Measurements from ENCODE around the gene LARP1.
"Not testable (repeated sequence)": the region's sequence is repeated elsewhere in the genome, so short reads cannot be mapped to it uniquely, and the experiment has no call there.

Gene LARP1

GRCh38 chr5:154834053-154834452 is 78.9 kb downstream of the LARP1 start:
- DNase-seq (ENCODE audit: low read depth), result no peak
- TF ChIP-seq, protein P1, sequence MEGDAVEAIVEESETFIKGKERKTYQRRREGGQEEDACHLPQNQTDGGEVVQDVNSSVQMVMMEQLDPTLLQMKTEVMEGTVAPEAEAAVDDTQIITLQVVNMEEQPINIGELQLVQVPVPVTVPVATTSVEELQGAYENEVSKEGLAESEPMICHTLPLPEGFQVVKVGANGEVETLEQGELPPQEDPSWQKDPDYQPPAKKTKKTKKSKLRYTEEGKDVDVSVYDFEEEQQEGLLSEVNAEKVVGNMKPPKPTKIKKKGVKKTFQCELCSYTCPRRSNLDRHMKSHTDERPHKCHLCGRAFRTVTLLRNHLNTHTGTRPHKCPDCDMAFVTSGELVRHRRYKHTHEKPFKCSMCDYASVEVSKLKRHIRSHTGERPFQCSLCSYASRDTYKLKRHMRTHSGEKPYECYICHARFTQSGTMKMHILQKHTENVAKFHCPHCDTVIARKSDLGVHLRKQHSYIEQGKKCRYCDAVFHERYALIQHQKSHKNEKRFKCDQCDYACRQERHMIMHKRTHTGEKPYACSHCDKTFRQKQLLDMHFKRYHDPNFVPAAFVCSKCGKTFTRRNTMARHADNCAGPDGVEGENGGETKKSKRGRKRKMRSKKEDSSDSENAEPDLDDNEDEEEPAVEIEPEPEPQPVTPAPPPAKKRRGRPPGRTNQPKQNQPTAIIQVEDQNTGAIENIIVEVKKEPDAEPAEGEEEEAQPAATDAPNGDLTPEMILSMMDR (conservative IDR thresholded peaks at IDR 0.05; ENCODE audit: low read depth, low read length), result no peak
- H3K4me3 ChIP-seq (ENCODE audit: low read depth, low read length), result no peak overlapping the region

DNA sequence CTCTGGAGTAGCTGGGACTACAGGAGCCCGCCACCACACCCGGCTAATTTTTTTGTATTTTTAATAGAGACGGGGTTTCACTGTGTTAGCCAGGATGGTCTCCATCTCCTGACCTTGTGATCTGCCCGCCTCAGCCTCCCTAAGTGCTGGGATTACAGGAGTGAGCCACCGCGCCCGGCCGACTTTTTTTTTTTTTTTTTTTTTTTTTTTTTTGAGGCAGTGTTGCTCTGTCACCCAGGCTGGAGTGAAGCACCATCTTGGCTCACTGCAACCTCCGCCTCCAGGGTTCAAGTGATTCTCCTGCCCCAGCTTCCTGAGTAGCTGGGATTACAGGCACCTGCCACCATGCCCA is 80.5 kb downstream of the LARP1 start:
- DNase-seq (ENCODE audit: low read depth); H3K4me3 ChIP-seq (ENCODE audit: low read depth, low read length): not testable (repeated sequence)

DNA sequence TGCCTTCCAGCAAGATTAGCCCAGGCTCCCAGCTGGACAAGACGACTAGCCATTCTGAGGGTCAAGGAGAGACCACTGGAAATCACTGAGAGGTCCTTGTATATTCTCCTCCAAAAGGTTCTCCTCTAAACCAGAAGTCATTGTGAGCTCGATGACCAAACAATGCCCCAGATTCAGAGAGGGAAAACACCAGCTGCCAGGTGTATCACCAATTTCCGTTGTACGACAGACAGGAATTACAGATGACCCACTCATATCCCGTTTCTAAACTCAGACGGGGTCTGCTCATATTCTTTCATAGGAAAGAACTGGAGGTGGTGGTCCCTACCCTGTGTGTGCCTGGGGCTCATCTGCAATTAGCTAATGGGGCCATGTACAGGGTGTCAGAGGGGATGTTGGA is 81.0 kb downstream of the LARP1 start:
- DNase-seq (ENCODE audit: low read depth), result no peak
- TF ChIP-seq, protein P1 (conservative IDR thresholded peaks at IDR 0.05; ENCODE audit: low read depth, low read length), result no peak
- H3K4me3 ChIP-seq (ENCODE audit: low read depth, low read length), result no peak overlapping the region

DNA sequence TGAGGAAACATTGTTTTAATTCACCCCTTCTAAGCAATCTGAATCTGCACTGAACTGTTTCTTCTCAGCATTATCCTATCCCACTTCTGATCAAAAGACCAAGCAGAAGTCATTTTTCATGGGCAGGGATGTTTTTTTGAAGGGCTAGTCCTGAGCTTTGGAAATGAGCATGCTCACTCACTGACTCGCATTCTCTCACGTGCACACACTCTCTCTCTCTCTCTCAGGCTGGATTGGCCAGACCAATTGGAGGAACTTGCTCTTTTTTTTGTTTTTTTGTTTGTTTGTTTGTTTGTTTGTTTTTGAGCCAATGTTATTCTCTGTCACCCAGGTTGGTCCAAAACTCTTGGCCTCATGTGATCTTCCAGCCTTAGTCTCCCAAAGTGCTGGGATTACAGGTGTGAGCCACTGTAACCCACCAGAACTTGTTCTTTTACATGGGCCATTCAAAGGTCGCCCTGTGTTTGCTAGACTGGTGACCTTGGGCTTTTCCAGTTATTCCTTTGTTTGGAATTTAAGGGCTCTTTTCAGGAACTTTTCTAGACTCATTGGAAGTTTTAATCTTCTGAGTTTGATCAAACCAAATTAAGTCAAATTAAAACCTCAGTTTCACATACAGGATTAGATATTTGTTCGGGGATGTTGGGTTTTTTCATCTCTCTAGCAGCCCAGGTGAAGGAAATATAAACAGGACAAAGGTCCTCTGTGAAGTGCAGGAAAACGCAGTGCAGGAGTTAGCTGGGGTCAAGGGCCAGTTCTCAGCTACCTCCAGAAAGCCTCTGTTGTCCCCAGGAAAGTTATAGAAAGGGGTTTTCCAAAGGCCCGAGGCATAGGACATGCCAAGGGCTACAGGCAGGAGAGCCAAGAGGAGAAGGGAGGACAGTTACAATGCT is 82.1 kb downstream of the LARP1 start:
- no peak for DNase-seq (ENCODE audit: low read depth)
- no peak overlapping the region for H3K4me3 ChIP-seq (ENCODE audit: low read depth, low read length)
- TF ChIP-seq, protein P1 (conservative IDR thresholded peaks at IDR 0.05; ENCODE audit: low read depth, low read length), result no peak

- DNase-seq (ENCODE audit: low read depth), result peak; percentile 30
- H3K4me3 ChIP-seq (ENCODE audit: low read depth, low read length), result no peak overlapping the region
- TF ChIP-seq, protein P1 (conservative IDR thresholded peaks at IDR 0.05; ENCODE audit: low read depth, low read length), result no peak
Measured at GRCh38 chr5:154840435-154841272, 85.5 kb downstream of the LARP1 start.

DNA sequence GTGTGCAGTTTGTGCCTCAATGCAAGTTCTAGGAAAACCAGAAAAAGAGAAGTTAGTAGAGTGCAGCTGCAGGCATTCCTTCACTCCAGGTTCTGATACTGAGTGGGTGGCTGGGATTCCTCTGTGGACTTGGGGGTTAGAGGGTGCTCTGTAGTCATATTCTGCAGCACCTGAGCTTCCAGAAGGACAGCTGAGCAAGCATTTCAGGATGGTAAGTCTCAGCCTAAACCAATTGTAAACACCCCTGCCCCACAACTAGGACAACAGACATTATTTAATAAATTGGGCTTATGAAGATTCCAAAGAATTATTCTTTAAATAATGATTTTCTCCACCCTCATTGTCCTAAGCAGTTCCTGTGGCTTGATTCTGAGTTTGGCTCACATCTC is 86.1 kb downstream of the LARP1 start:
- H3K4me3 ChIP-seq (ENCODE audit: low read depth, low read length), result no peak overlapping the region
- DNase-seq (ENCODE audit: low read depth), result peak; percentile 23
- TF ChIP-seq, protein P1 (conservative IDR thresholded peaks at IDR 0.05; ENCODE audit: low read depth, low read length), result no peak

GRCh38 chr5:154842689-154843530 is 87.7 kb downstream of the LARP1 start:
- DNase-seq (ENCODE audit: low read depth), result no peak
- no peak overlapping the region for H3K4me3 ChIP-seq (ENCODE audit: low read depth, low read length)
- TF ChIP-seq, protein P1 (conservative IDR thresholded peaks at IDR 0.05; ENCODE audit: low read depth, low read length), result no peak
